Measurements from ENCODE around the gene RSF1.

Gene RSF1

DNA sequence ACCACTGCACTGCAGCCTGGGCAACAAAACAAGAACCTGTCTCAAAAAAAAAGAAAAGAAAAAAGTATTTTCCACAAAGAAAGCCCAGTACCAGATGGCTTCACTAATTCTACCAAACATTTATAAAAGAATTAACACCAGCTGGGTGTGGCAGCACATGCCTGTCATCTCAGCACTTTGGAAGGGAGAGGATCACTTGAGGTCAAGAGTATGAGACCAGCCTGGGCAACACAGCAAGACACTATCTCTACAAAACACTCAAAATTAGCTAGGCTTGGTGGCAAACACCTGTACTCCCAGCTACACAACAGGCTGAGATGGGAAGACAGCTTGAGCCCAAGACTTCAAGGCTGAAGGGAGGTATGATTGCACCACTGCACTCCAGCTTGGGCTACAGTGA is 20.1 kb downstream of the RSF1 start:
- Histone ChIP-seq H3K4me1 (ENCODE audit: control insufficient read depth in 2 of 2, insufficient read depth in 1 of 2, low read depth in 1 of 2, low read length in 2 of 2) (no peaks in the 10 kb centered on the region), H3K9ac (ENCODE audit: low read depth, low read length, poor library complexity) (no peak overlapping the region), H3K18ac (ENCODE audit: low read length) (no peak overlapping the region), H4K8ac (ENCODE audit: low read depth, low read length) (no peak overlapping the region), H3K36me3 (replicated peaks in 1 of 2; ENCODE audit: control insufficient read depth in 2 of 2, insufficient read depth in 2 of 2, low read length in 2 of 2) (peaks cover 0 to 50% of the 10 kb centered on the region in 2 donors), H3K4me3 (ENCODE audit: low read length in 2 of 2) (no peak overlapping the region), H3K9me3 (replicated peaks in 1 of 2; ENCODE audit: control insufficient read depth in 2 of 2, insufficient read depth in 1 of 2, low read depth in 1 of 2, low read length in 2 of 2) (peaks cover 0 to 8% of the 10 kb centered on the region in 2 donors), H3K27me3 (ENCODE audit: control insufficient read depth in 3 of 3, insufficient read depth in 3 of 3, low read depth in 1 of 3, low read length in 3 of 3) (no peaks in the 10 kb centered on the region), H3K27ac (replicated peaks; ENCODE audit: low read length) (no peak overlapping the region), H2BK15ac (ENCODE audit: low read length) (no peak overlapping the region), H2BK120ac (ENCODE audit: low read depth, low read length) (no peak overlapping the region), H4K91ac (ENCODE audit: low read depth, low read length, poor library complexity) (no peak overlapping the region), H3K4me2 (ENCODE audit: insufficient read depth, low read length, poor library complexity, severe bottlenecking) (no peak overlapping the region), H3K23ac (ENCODE audit: low read depth, low read length, poor library complexity) (no peak overlapping the region), H3K4ac (ENCODE audit: low read length) (no peak overlapping the region), H3K14ac (ENCODE audit: low read length) (no peak overlapping the region), H2AK5ac (ENCODE audit: low read depth, low read length) (no peak overlapping the region), H3K79me1 (ENCODE audit: low read depth, low read length) (peaks cover 7% of the 10 kb centered on the region), H2BK5ac (ENCODE audit: low read length) (no peak overlapping the region), H2BK12ac (ENCODE audit: low read length) (no peak overlapping the region), H2AFZ (ENCODE audit: low read length) (no peak overlapping the region)
- no peak for DNase-seq (ENCODE audit: low spot score)

DNA sequence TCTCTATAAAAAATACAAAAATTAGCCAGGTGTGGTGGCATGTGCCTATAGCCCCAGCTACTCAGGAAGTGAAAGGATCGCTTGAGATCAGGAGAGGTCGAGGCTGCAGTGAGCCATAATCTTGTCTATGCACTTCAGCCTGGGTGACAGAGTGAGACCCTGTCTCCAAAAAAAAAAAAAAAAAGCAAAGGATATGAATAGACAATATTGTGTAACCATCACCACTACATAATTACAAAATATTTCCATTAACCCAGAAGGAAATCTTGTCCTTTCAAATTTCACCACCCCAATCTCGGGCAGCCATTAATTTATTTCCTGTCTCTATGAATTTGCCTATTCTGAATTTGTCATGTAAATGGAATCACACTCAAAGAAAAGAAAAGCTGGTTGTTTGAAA is 21.2 kb downstream of the RSF1 start:
- H4K91ac ChIP-seq (ENCODE audit: low read depth, low read length, poor library complexity): no peak overlapping the region
- H3K23ac ChIP-seq (ENCODE audit: low read depth, low read length, poor library complexity): no peak overlapping the region
- H3K36me3 ChIP-seq (replicated peaks in 1 of 2; ENCODE audit: control insufficient read depth in 2 of 2, insufficient read depth in 2 of 2, low read length in 2 of 2): peaks cover 0 to 38% of the 10 kb centered on the region in 2 donors
- H3K14ac ChIP-seq (ENCODE audit: low read length): no peak overlapping the region
- no peak for DNase-seq (ENCODE audit: low spot score)
- H3K9ac ChIP-seq (ENCODE audit: low read depth, low read length, poor library complexity): no peak overlapping the region
- H4K8ac ChIP-seq (ENCODE audit: low read depth, low read length): no peak overlapping the region
- peaks cover 0 to 11% of the 10 kb centered on the region in 2 donors for H3K9me3 ChIP-seq (replicated peaks in 1 of 2; ENCODE audit: control insufficient read depth in 2 of 2, insufficient read depth in 1 of 2, low read depth in 1 of 2, low read length in 2 of 2)
- no peak overlapping the region for H3K4me2 ChIP-seq (ENCODE audit: insufficient read depth, low read length, poor library complexity, severe bottlenecking)
- no peak overlapping the region for H3K4ac ChIP-seq (ENCODE audit: low read length)
- no peak overlapping the region for H3K18ac ChIP-seq (ENCODE audit: low read length)
- H2BK5ac ChIP-seq (ENCODE audit: low read length): no peak overlapping the region
- H2AFZ ChIP-seq (ENCODE audit: low read length): no peak overlapping the region
- no peak overlapping the region for H2BK15ac ChIP-seq (ENCODE audit: low read length)
- H3K79me1 ChIP-seq (ENCODE audit: low read depth, low read length): peaks cover 7% of the 10 kb centered on the region
- no peak overlapping the region for H2AK5ac ChIP-seq (ENCODE audit: low read depth, low read length)
- H2BK12ac ChIP-seq (ENCODE audit: low read length): no peak overlapping the region
- no peak overlapping the region for H3K4me3 ChIP-seq (ENCODE audit: low read length in 2 of 2)
- no peak overlapping the region for H3K27ac ChIP-seq (replicated peaks; ENCODE audit: low read length)
- H3K4me1 ChIP-seq (ENCODE audit: control insufficient read depth in 2 of 2, insufficient read depth in 1 of 2, low read depth in 1 of 2, low read length in 2 of 2): no peaks in the 10 kb centered on the region
- H2BK120ac ChIP-seq (ENCODE audit: low read depth, low read length): no peak overlapping the region
- WGBS, 2 donors (ENCODE audit: extremely low coverage in 2 of 2, insufficient read length in 2 of 2, insufficient replicate concordance in 1 of 2): no CpG with 5 or more reads among the region's 3 CpGs
- no peaks in the 10 kb centered on the region for H3K27me3 ChIP-seq (ENCODE audit: control insufficient read depth in 3 of 3, insufficient read depth in 3 of 3, low read depth in 1 of 3, low read length in 3 of 3)

DNA sequence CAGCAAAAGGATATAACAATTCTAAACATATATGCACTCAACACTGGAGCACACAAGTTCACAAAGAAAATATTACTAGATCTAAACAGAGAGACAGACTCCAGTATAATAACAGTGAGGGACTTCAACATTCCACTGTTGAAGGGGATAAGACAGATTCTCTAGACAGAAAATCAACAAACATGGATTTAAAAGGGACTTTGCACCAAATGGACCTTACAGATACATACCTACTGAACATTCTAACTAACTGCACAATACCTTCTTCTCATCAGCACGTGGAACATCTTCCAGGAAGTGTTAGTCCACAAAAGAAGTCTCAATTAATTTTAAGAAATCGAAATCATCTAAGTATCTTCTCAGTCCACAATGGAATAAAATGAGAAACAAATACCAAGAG is 26.6 kb downstream of the RSF1 start:
- Histone ChIP-seq H2BK15ac (ENCODE audit: low read length) (no peak overlapping the region), H2AFZ (ENCODE audit: low read length) (no peak overlapping the region), H3K4me1 (ENCODE audit: control insufficient read depth in 2 of 2, insufficient read depth in 1 of 2, low read depth in 1 of 2, low read length in 2 of 2) (peaks cover 0 to 2% of the 10 kb centered on the region in 2 donors), H3K4me2 (ENCODE audit: insufficient read depth, low read length, poor library complexity, severe bottlenecking) (no peak overlapping the region), H3K9me3 (replicated peaks in 1 of 2; ENCODE audit: control insufficient read depth in 2 of 2, insufficient read depth in 1 of 2, low read depth in 1 of 2, low read length in 2 of 2) (peaks cover 11 to 43% of the 10 kb centered on the region in 2 donors), H3K79me1 (ENCODE audit: low read depth, low read length) (peaks cover 23% of the 10 kb centered on the region), H3K23ac (ENCODE audit: low read depth, low read length, poor library complexity) (no peak overlapping the region), H2AK5ac (ENCODE audit: low read depth, low read length) (no peak overlapping the region), H3K4me3 (ENCODE audit: low read length in 2 of 2) (no peak overlapping the region), H3K18ac (ENCODE audit: low read length) (no peak overlapping the region), H4K91ac (ENCODE audit: low read depth, low read length, poor library complexity) (no peak overlapping the region), H3K36me3 (replicated peaks in 1 of 2; ENCODE audit: control insufficient read depth in 2 of 2, insufficient read depth in 2 of 2, low read length in 2 of 2) (peaks cover 4 to 51% of the 10 kb centered on the region in 2 donors), H3K9ac (ENCODE audit: low read depth, low read length, poor library complexity) (no peak overlapping the region), H3K27me3 (ENCODE audit: control insufficient read depth in 3 of 3, insufficient read depth in 3 of 3, low read depth in 1 of 3, low read length in 3 of 3) (no peaks in the 10 kb centered on the region), H3K27ac (replicated peaks; ENCODE audit: low read length) (no peak overlapping the region), H2BK12ac (ENCODE audit: low read length) (no peak overlapping the region), H4K8ac (ENCODE audit: low read depth, low read length) (no peak overlapping the region), H3K4ac (ENCODE audit: low read length) (no peak overlapping the region), H3K14ac (ENCODE audit: low read length) (no peak overlapping the region), H2BK5ac (ENCODE audit: low read length) (no peak overlapping the region), H2BK120ac (ENCODE audit: low read depth, low read length) (no peak overlapping the region)
- no CpG with 5 or more reads among the region's 2 CpGs for WGBS, 2 donors (ENCODE audit: extremely low coverage in 2 of 2, insufficient read length in 2 of 2, insufficient replicate concordance in 1 of 2)
- no peak for DNase-seq (ENCODE audit: low spot score)

DNA sequence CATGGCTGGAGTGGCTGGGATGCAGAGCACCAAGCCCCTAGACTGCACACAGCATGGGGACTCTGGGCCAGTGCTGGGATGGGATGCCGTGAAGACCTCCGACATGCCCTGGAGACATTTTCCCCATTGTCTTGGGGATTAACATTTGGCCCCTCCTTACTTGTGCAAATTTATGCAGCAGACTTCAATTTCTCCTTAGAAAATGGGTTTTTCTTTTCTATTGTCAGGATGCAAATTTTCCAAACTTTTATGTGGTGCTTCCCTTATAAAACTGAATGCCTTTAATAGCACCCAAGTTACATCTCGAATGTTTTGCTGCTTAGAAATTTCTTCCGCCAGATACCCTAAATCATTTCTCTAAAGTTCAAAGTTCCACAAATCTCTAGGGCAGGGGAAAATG is 29.2 kb downstream of the RSF1 start:
- Histone ChIP-seq H2BK15ac (ENCODE audit: low read length) (no peak overlapping the region), H2AK5ac (ENCODE audit: low read depth, low read length) (no peak overlapping the region), H3K27ac (replicated peaks; ENCODE audit: low read length) (no peak overlapping the region), H2AFZ (ENCODE audit: low read length) (no peak overlapping the region), H3K9ac (ENCODE audit: low read depth, low read length, poor library complexity) (no peak overlapping the region), H2BK5ac (ENCODE audit: low read length) (no peak overlapping the region), H3K4me2 (ENCODE audit: insufficient read depth, low read length, poor library complexity, severe bottlenecking) (no peak overlapping the region), H3K36me3 (replicated peaks in 1 of 2; ENCODE audit: control insufficient read depth in 2 of 2, insufficient read depth in 2 of 2, low read length in 2 of 2) (peaks cover 4 to 39% of the 10 kb centered on the region in 2 donors), H3K18ac (ENCODE audit: low read length) (no peak overlapping the region), H4K8ac (ENCODE audit: low read depth, low read length) (no peak overlapping the region), H3K4me3 (ENCODE audit: low read length in 2 of 2) (no peak overlapping the region), H3K27me3 (ENCODE audit: control insufficient read depth in 3 of 3, insufficient read depth in 3 of 3, low read depth in 1 of 3, low read length in 3 of 3) (no peaks in the 10 kb centered on the region), H4K91ac (ENCODE audit: low read depth, low read length, poor library complexity) (no peak overlapping the region), H2BK12ac (ENCODE audit: low read length) (no peak overlapping the region), H3K9me3 (replicated peaks in 1 of 2; ENCODE audit: control insufficient read depth in 2 of 2, insufficient read depth in 1 of 2, low read depth in 1 of 2, low read length in 2 of 2) (peaks cover 11 to 35% of the 10 kb centered on the region in 2 donors), H3K4me1 (ENCODE audit: control insufficient read depth in 2 of 2, insufficient read depth in 1 of 2, low read depth in 1 of 2, low read length in 2 of 2) (peaks cover 0 to 2% of the 10 kb centered on the region in 2 donors), H3K23ac (ENCODE audit: low read depth, low read length, poor library complexity) (no peak overlapping the region), H3K14ac (ENCODE audit: low read length) (no peak overlapping the region), H3K79me1 (ENCODE audit: low read depth, low read length) (peaks cover 22% of the 10 kb centered on the region), H2BK120ac (ENCODE audit: low read depth, low read length) (no peak overlapping the region), H3K4ac (ENCODE audit: low read length) (no peak overlapping the region)
- DNase-seq (ENCODE audit: low spot score): no peak
- WGBS, 2 donors (ENCODE audit: extremely low coverage in 2 of 2, insufficient read length in 2 of 2, insufficient replicate concordance in 1 of 2): no CpG with 5 or more reads among the region's 4 CpGs
